CD8-positive, alpha-beta memory T cell (primary cell): ENCODE data around the gene MED7. TPM values are rescaled to one million over a fixed set of nuclear protein-coding genes. Genes with fewer than 3 reads are reported as not detected.

Source experiments
- CTCF ChIA-PET: fragments of 350-600 bp; sonication (Branson Sonifier 250); formaldehyde crosslinking; loops from one replicate; lab custom pipeline; 2021; ENCODE audit warnings: antibody characterized with exemption; lab: Charles Lee
- POLR2A ChIA-PET: fragments of 350-600 bp; sonication (Branson Sonifier 250); formaldehyde crosslinking; loops from one replicate; lab custom pipeline; 2021; ENCODE audit warnings: antibody characterized with exemption; lab: Charles Lee
- DNase-seq, 5 donors: peaks; one replicate each; pipeline versions ENCODE4 v3.0.0 to v3.0.0-alpha.2; 2020 to 2022; ENCODE audit warnings: mixed read lengths in 1 of 5
- H3K27ac ChIP-seq: one replicate; pipeline ENCODE4 v1.7.0; 2013; ENCODE audit warnings: low read depth, mild to moderate bottlenecking, low read length, moderate library complexity
- H3K27me3 ChIP-seq: 2 replicates; pipeline ENCODE4 v1.7.0; 2013; ENCODE audit warnings: low read length, mild to moderate bottlenecking; ENCODE audit not compliant: insufficient read depth, poor library complexity, severe bottlenecking
- H3K36me3 ChIP-seq: 2 replicates; pipeline ENCODE4 v1.7.0; 2013; ENCODE audit warnings: mild to moderate bottlenecking, low read length, moderate library complexity; ENCODE audit not compliant: insufficient read depth
- H3K4me1 ChIP-seq: 2 replicates; pipeline ENCODE4 v1.7.0; 2013; ENCODE audit warnings: mild to moderate bottlenecking, low read length, moderate library complexity; ENCODE audit not compliant: insufficient read depth
- H3K4me3 ChIP-seq: 2 replicates; pipeline ENCODE4 v1.7.0; 2013; ENCODE audit warnings: mild to moderate bottlenecking, low read length
- H3K9me3 ChIP-seq: 2 replicates; pipeline ENCODE4 v1.7.0; 2013; ENCODE audit warnings: mild to moderate bottlenecking, low read length
- H3K27ac Mint-ChIP-seq, 8 donors: one replicate each; pipeline ENCODE4 v1.8.0; 2020 to 2021; ENCODE audit warnings: mixed read lengths in 8 of 8, mild to moderate bottlenecking in 6 of 8, inconsistent platforms in 3 of 8, moderate library complexity in 3 of 8
- H3K27me3 Mint-ChIP-seq, 2 donors: one replicate each; pipeline ENCODE4 v1.8.0; 2020 to 2021; ENCODE audit warnings: mixed read lengths in 2 of 2, mild to moderate bottlenecking in 1 of 2, moderate library complexity in 1 of 2
- H3K36me3 Mint-ChIP-seq, 3 donors: one replicate each; pipeline ENCODE4 v1.8.0; 2020 to 2021; ENCODE audit warnings: mixed read lengths in 3 of 3, inconsistent platforms in 1 of 3, mild to moderate bottlenecking in 1 of 3
- H3K4me1 Mint-ChIP-seq, 3 donors: one replicate each; pipeline ENCODE4 v1.8.0; 2020 to 2021; ENCODE audit warnings: mixed read lengths in 3 of 3, inconsistent platforms in 1 of 3, mild to moderate bottlenecking in 1 of 3
- H3K4me3 Mint-ChIP-seq, 7 donors: one replicate each; pipeline ENCODE4 v1.8.0; 2020 to 2021; ENCODE audit warnings: mixed read lengths in 7 of 7, mild to moderate bottlenecking in 6 of 7, moderate library complexity in 4 of 7, inconsistent platforms in 2 of 7
- H3K9me3 Mint-ChIP-seq, 5 donors: one replicate each; pipeline ENCODE4 v1.8.0; 2020 to 2022; ENCODE audit warnings: mixed read lengths in 5 of 5, mild to moderate bottlenecking in 3 of 5, moderate library complexity in 2 of 5, inconsistent platforms in 1 of 5
- polyA plus RNA-seq: library from polyadenylated mRNA; unstranded; fragments of 300-500 nt; fragmentation: Illumina TruSeq; gene quantifications from one replicate; pipeline ENCODE4 v1.2.3, GENCODE V29; 2021
- total RNA-seq, 2 experiments: library from RNA; stranded (reverse); gene quantifications; one replicate each; pipeline ENCODE4 v1.2.3, GENCODE V29; 2021

The MED7 gene
- total and polyA plus RNA-seq, 3 experiments from 2014 or later: 12.6 to 15.7 (median 14.7) TPM

GRCh38 chr5:157148734-157149615, 6.3 kb upstream of the MED7 start:
- no peaks in the 10 kb centered on the region for H3K36me3 ChIP-seq
- no peaks in the 10 kb centered on the region for H3K27me3 ChIP-seq
- Mint-ChIP-seq H3K4me1 (peaks cover 28 to 40% (median 40%) of the 10 kb centered on the region in 3 donors), H3K9me3 (no peaks in the 10 kb centered on the region), H3K27ac (peak overlapping the region; percentile 37 to 94 (median 76)), H3K4me3 (peak overlapping the region in 3 of 7 donors; percentile 13 to 71 (median 25)), H3K27me3 (no peaks in the 10 kb centered on the region), H3K36me3 (no peaks in the 10 kb centered on the region)
- no peak overlapping the region for H3K27ac ChIP-seq
- DNase-seq: peak; percentile 68 to 86 (median 79)
- H3K4me1 ChIP-seq: peaks cover 34% of the 10 kb centered on the region
- no peaks in the 10 kb centered on the region for H3K9me3 ChIP-seq
- POLR2A ChIA-PET: interaction anchor here (0.6 to 2.0 kb wide), 11 partner anchors 18 to 108 kb away, joined by 3 to 9 read pairs (median 3); no protein-coding TSS in a partner anchor
- no peak overlapping the region for H3K4me3 ChIP-seq
- CTCF ChIA-PET: interaction anchor here (0.6 to 4.7 kb wide), 35 partner anchors 8 to 194 kb away, joined by 3 to 46 read pairs (median 6); partner anchors contain the start of gene ITK

DNA sequence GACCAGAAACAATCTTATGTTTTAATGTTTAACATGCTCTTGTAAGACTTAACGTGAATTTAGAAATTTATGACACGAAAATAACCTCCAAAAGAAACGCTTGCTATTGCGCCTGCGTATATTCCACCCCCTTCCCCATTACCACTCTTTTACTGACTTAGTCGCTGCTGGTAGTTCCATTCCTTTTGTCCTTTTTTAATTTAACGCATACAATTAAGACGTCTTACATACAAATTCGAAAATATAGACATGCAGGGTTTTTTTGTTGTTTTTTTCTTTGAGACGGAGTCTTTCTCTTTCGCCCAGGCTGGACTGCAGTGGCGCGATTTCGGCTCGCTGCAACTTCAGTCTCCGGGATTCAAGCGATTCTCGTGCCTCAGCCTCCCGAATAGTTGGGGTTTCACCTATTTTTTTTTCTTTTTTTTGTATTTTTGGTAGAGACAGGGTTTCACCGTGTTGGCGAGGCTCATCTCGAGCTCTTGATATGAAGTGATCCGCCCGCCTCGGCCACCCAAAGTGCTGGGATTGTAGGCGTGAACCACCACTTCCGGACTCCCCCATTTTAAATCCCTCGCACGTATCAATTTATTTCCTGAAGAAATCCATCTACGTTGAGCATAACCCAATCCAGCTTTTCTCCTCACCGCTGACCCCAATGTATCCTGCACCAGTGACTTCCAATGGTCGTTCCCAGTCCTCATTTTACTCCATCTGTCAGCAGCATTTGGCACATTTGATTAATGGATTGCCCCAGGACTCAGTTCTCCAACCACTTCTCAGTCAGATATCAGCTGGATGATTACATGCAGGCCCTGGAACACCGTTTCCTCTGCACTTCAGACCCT, 684 bp upstream of the MED7 start:
- ChIA-PET POLR2A (interaction anchor here (0.7 to 2.4 kb wide), 32 partner anchors 11 to 228 kb away, joined by 3 to 25 read pairs (median 4); partner anchors contain the start of genes CYFIP2, HAVCR2 and ITK), CTCF (interaction anchor here (0.8 to 2.0 kb wide), 12 partner anchors 9 to 588 kb away, joined by 3 to 11 read pairs (median 3); partner anchors contain the start of gene THG1L)
- Mint-ChIP-seq H3K27ac (peak overlapping the region; percentile 93 to 100 (median 98)), H3K36me3 (peaks cover 0 to 29% (median 2%) of the 10 kb centered on the region in 3 donors), H3K4me1 (peaks cover 35 to 58% (median 54%) of the 10 kb centered on the region in 3 donors), H3K27me3 (no peaks in the 10 kb centered on the region), H3K9me3 (no peaks in the 10 kb centered on the region), H3K4me3 (peak overlapping the region; percentile 89 to 100 (median 97))
- Histone ChIP-seq H3K27me3 (no peaks in the 10 kb centered on the region), H3K4me1 (peaks cover 25% of the 10 kb centered on the region), H3K27ac (peak overlapping the region; percentile 92), H3K9me3 (no peaks in the 10 kb centered on the region), H3K4me3 (peak overlapping the region; percentile 84), H3K36me3 (peaks cover 5% of the 10 kb centered on the region)
- DNase-seq: peak in 3 of 5 donors; percentile 33 to 71 (median 47)

- Mint-ChIP-seq H3K27me3 (no peaks in the 10 kb centered on the region), H3K36me3 (peaks cover 0 to 51% (median 4%) of the 10 kb centered on the region in 3 donors), H3K27ac (peak overlapping the region in 1 of 8 donors; percentile 79), H3K4me3 (no peak overlapping the region), H3K4me1 (peaks cover 31 to 56% (median 45%) of the 10 kb centered on the region in 3 donors), H3K9me3 (no peaks in the 10 kb centered on the region)
- no peak overlapping the region for H3K4me3 ChIP-seq
- no peak overlapping the region for H3K27ac ChIP-seq
- H3K4me1 ChIP-seq: peaks cover 13% of the 10 kb centered on the region
- ChIA-PET POLR2A (no interaction called here), CTCF (interaction anchor here (1.3 kb wide), 1 partner anchor 11 kb away, joined by 3 read pairs; no protein-coding TSS in a partner anchor)
- peaks cover 15% of the 10 kb centered on the region for H3K36me3 ChIP-seq
- no peaks in the 10 kb centered on the region for H3K9me3 ChIP-seq
- H3K27me3 ChIP-seq: no peaks in the 10 kb centered on the region
- DNase-seq: no peak
Measured at GRCh38 chr5:157137691-157138090, 5.0 kb downstream of the MED7 start.

DNA sequence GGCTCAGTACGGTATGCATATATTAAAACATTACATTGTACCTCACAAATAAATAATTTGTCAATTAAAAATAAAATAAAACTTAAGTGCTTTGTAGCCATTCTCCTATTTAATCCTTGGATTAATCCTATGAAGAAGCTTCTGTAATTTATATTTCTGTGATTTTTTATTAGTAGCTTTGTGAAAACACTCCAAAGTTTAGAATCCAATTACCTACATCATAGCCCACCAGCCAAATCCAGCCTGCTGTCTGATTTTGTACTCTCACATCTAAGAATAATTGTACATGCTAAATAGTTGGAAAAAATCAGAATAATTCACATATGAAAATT, 10.4 kb downstream of the MED7 start:
- no peaks in the 10 kb centered on the region for H3K4me1 ChIP-seq
- H3K4me3 Mint-ChIP-seq: no peak overlapping the region
- H3K9me3 ChIP-seq: no peaks in the 10 kb centered on the region
- H3K36me3 ChIP-seq: no peaks in the 10 kb centered on the region
- ChIA-PET POLR2A (interaction anchor here (0.6 to 1.2 kb wide), 2 partner anchors 10 to 135 kb away, joined by 3 read pairs; partner anchors contain the start of gene MED7), CTCF (interaction anchor here (1.1 to 2.2 kb wide), 7 partner anchors 10 to 243 kb away, joined by 3 to 11 read pairs (median 4); partner anchors contain the start of genes HAVCR2 and MED7)
- peaks cover 0 to 18% (median 1%) of the 10 kb centered on the region in 3 donors for H3K36me3 Mint-ChIP-seq
- H3K4me3 ChIP-seq: no peak overlapping the region
- H3K27ac Mint-ChIP-seq: no peak overlapping the region
- peaks cover 0 to 3% of the 10 kb centered on the region in 2 donors for H3K27me3 Mint-ChIP-seq
- H3K27me3 ChIP-seq: no peaks in the 10 kb centered on the region
- no peaks in the 10 kb centered on the region for H3K9me3 Mint-ChIP-seq
- peaks cover 6 to 23% (median 10%) of the 10 kb centered on the region in 3 donors for H3K4me1 Mint-ChIP-seq
- no peak for DNase-seq
- no peak overlapping the region for H3K27ac ChIP-seq

GRCh38 chr5:157130925-157131324, 11.7 kb downstream of the MED7 start:
- H3K36me3 ChIP-seq: no peaks in the 10 kb centered on the region
- POLR2A ChIA-PET: no interaction called here
- H3K4me3 ChIP-seq: no peak overlapping the region
- Mint-ChIP-seq H3K4me1 (peaks cover 3 to 19% (median 5%) of the 10 kb centered on the region in 3 donors), H3K4me3 (no peak overlapping the region), H3K27me3 (peaks cover 0 to 3% of the 10 kb centered on the region in 2 donors), H3K9me3 (no peaks in the 10 kb centered on the region), H3K27ac (no peak overlapping the region), H3K36me3 (peaks cover 0 to 7% (median 1%) of the 10 kb centered on the region in 3 donors)
- DNase-seq: no peak
- no peaks in the 10 kb centered on the region for H3K27me3 ChIP-seq
- CTCF ChIA-PET: interaction anchor here (1.1 to 1.3 kb wide), 2 partner anchors 10 to 11 kb away, joined by 3 read pairs; no protein-coding TSS in a partner anchor
- H3K9me3 ChIP-seq: no peaks in the 10 kb centered on the region
- no peak overlapping the region for H3K27ac ChIP-seq
- no peaks in the 10 kb centered on the region for H3K4me1 ChIP-seq

- Histone ChIP-seq H3K4me3 (no peak overlapping the region), H3K27ac (no peak overlapping the region), H3K4me1 (no peaks in the 10 kb centered on the region), H3K27me3 (no peaks in the 10 kb centered on the region), H3K36me3 (no peaks in the 10 kb centered on the region), H3K9me3 (peaks cover 11% of the 10 kb centered on the region)
- H3K27me3 Mint-ChIP-seq: peaks cover 0 to 3% of the 10 kb centered on the region in 2 donors
- CTCF ChIA-PET: interaction anchor here (1.4 kb wide), 1 partner anchor 10 kb away, joined by 3 read pairs; no protein-coding TSS in a partner anchor
- H3K27ac Mint-ChIP-seq: no peak overlapping the region
- H3K4me1 Mint-ChIP-seq: peaks cover 1 to 8% (median 2%) of the 10 kb centered on the region in 3 donors
- peaks cover 1 to 32% (median 9%) of the 10 kb centered on the region in 3 donors for H3K36me3 Mint-ChIP-seq
- no peak for DNase-seq
- H3K9me3 Mint-ChIP-seq: peaks cover 15 to 28% (median 24%) of the 10 kb centered on the region in 5 donors
- H3K4me3 Mint-ChIP-seq: no peak overlapping the region
- POLR2A ChIA-PET: no interaction called here
Measured at GRCh38 chr5:157121709-157122108, 21.0 kb downstream of the MED7 start.

GRCh38 chr5:157120102-157120501, 22.6 kb downstream of the MED7 start:
- Histone ChIP-seq H3K4me1 (no peaks in the 10 kb centered on the region), H3K36me3 (no peaks in the 10 kb centered on the region), H3K4me3 (no peak overlapping the region), H3K9me3 (peaks cover 11% of the 10 kb centered on the region), H3K27me3 (no peaks in the 10 kb centered on the region), H3K27ac (no peak overlapping the region)
- Mint-ChIP-seq H3K36me3 (peaks cover 1 to 32% (median 9%) of the 10 kb centered on the region in 3 donors), H3K4me3 (no peak overlapping the region), H3K9me3 (peaks cover 15 to 28% (median 24%) of the 10 kb centered on the region in 5 donors), H3K27ac (no peak overlapping the region), H3K4me1 (peaks cover 8 to 15% (median 8%) of the 10 kb centered on the region in 3 donors), H3K27me3 (peaks cover 0 to 3% of the 10 kb centered on the region in 2 donors)
- no peak for DNase-seq
- ChIA-PET POLR2A (no interaction called here), CTCF (no interaction called here)
